ENCODE measurements around the gene SPIN4. TPM values are rescaled to one million over a fixed set of nuclear protein-coding genes. Genes with fewer than 3 reads are reported as not detected.
"Not testable (repeated sequence)": the region's sequence is repeated elsewhere in the genome, so short reads cannot be mapped to it uniquely, and the experiment has no call there.

SPIN4 gene
- total and polyA plus RNA-seq, 2 experiments from 2014 or later, result 3.7 to 7.5 TPM

- Histone ChIP-seq H3K27ac (no peak overlapping the region), H3K79me2 (no peaks in the 10 kb centered on the region), H3K4me3 (no peak overlapping the region), H3K9me2 (replicated peaks; ENCODE audit: insufficient read depth) (no peaks in the 10 kb centered on the region), H4K20me1 (ENCODE audit: insufficient read depth, poor library complexity, severe bottlenecking) (no peaks in the 10 kb centered on the region), H3K4me1 (ENCODE audit: insufficient read depth) (no peaks in the 10 kb centered on the region), H3K4me2 (no peak overlapping the region), H2AFZ (no peak overlapping the region), H3K9me3 (ENCODE audit: low read depth) (no peaks in the 10 kb centered on the region), H3K27me3 (no peaks in the 10 kb centered on the region), H3K36me3 (replicated peaks; ENCODE audit: insufficient read depth, low read depth) (no peaks in the 10 kb centered on the region)
- WGBS (ENCODE audit: low lambda C conversion rate, missing lambda C conversion rate), result 57% methylated on average over 3 of the region's 3 CpGs
- DNase-seq (ENCODE audit: low spot score), result no peak
- no peak for TF ChIP-seq EZH2phosphoT487 (IDR thresholded peaks at IDR 0.05; ENCODE audit: low read depth, severe bottlenecking, unreplicated experiment)
Observed at GRCh38 chrX:63387411-63387810, 36.3 kb upstream of the SPIN4 start.

- not testable (repeated sequence) for H3K9me3 ChIP-seq (ENCODE audit: low read depth); H3K4me3 ChIP-seq; H3K9me2 ChIP-seq (replicated peaks; ENCODE audit: insufficient read depth); DNase-seq (ENCODE audit: low spot score); H3K36me3 ChIP-seq (replicated peaks; ENCODE audit: insufficient read depth, low read depth); H2AFZ ChIP-seq; H3K4me1 ChIP-seq (ENCODE audit: insufficient read depth); H4K20me1 ChIP-seq (ENCODE audit: insufficient read depth, poor library complexity, severe bottlenecking); H3K79me2 ChIP-seq; H3K27me3 ChIP-seq; H3K4me2 ChIP-seq; H3K27ac ChIP-seq
Observed at GRCh38 chrX:63384263-63384662, 33.1 kb upstream of the SPIN4 start.

- not testable (repeated sequence) for H3K36me3 ChIP-seq (replicated peaks; ENCODE audit: insufficient read depth, low read depth); H3K4me3 ChIP-seq; H3K79me2 ChIP-seq; H3K9me2 ChIP-seq (replicated peaks; ENCODE audit: insufficient read depth); DNase-seq (ENCODE audit: low spot score); H3K9me3 ChIP-seq (ENCODE audit: low read depth); H3K27ac ChIP-seq; H3K27me3 ChIP-seq; H4K20me1 ChIP-seq (ENCODE audit: insufficient read depth, poor library complexity, severe bottlenecking); H3K4me1 ChIP-seq (ENCODE audit: insufficient read depth); H3K4me2 ChIP-seq; H2AFZ ChIP-seq
- WGBS (ENCODE audit: low lambda C conversion rate, missing lambda C conversion rate), result 71% methylated on average over 3 of the region's 3 CpGs
Observed at GRCh38 chrX:63373012-63373411, 21.9 kb upstream of the SPIN4 start.

- not testable (repeated sequence) for H3K27me3 ChIP-seq; H3K4me1 ChIP-seq (ENCODE audit: insufficient read depth); H2AFZ ChIP-seq; H3K9me3 ChIP-seq (ENCODE audit: low read depth); H3K27ac ChIP-seq; H3K4me3 ChIP-seq; H3K9me2 ChIP-seq (replicated peaks; ENCODE audit: insufficient read depth); H4K20me1 ChIP-seq (ENCODE audit: insufficient read depth, poor library complexity, severe bottlenecking); H3K36me3 ChIP-seq (replicated peaks; ENCODE audit: insufficient read depth, low read depth); H3K79me2 ChIP-seq; DNase-seq (ENCODE audit: low spot score); H3K4me2 ChIP-seq
- 62% methylated on average over 5 of the region's 5 CpGs for WGBS (ENCODE audit: low lambda C conversion rate, missing lambda C conversion rate)
Observed at GRCh38 chrX:63367699-63368098, 16.6 kb upstream of the SPIN4 start.

- Histone ChIP-seq H4K20me1 (ENCODE audit: insufficient read depth, poor library complexity, severe bottlenecking) (no peaks in the 10 kb centered on the region), H3K4me3 (no peak overlapping the region), H3K9me2 (replicated peaks; ENCODE audit: insufficient read depth) (no peaks in the 10 kb centered on the region), H3K27ac (no peak overlapping the region), H3K36me3 (replicated peaks; ENCODE audit: insufficient read depth, low read depth) (no peaks in the 10 kb centered on the region), H3K79me2 (no peaks in the 10 kb centered on the region), H3K9me3 (ENCODE audit: low read depth) (no peaks in the 10 kb centered on the region), H3K27me3 (no peaks in the 10 kb centered on the region), H3K4me2 (no peak overlapping the region), H2AFZ (no peak overlapping the region), H3K4me1 (ENCODE audit: insufficient read depth) (no peaks in the 10 kb centered on the region)
- TF ChIP-seq CTCF (IDR thresholded peaks at IDR 0.05; ENCODE audit: poor library complexity) (no peak), EZH2 (IDR thresholded peaks at IDR 0.05; ENCODE audit: borderline replicate concordance) (no peak), EZH2phosphoT487 (IDR thresholded peaks at IDR 0.05; ENCODE audit: low read depth, severe bottlenecking, unreplicated experiment) (no peak)
- WGBS (ENCODE audit: low lambda C conversion rate, missing lambda C conversion rate), result 80% methylated on average over 4 of the region's 4 CpGs
- DNase-seq (ENCODE audit: low spot score), result no peak
Observed at GRCh38 chrX:63363788-63364187, 12.7 kb upstream of the SPIN4 start.
